HEK293 (cell line): ENCODE results near the gene TTYH2.

Source experiments
- CTCF ChIP-seq: fragments of 450-650 bp; formaldehyde crosslinking; IDR thresholded peaks from 2 replicates; pipeline ENCODE4 v1.5.1; 2016; ENCODE audit warnings: missing biosample characterization, missing genetic modification characterization
- FEZF1 ChIP-seq: fragments of 450-650 bp; formaldehyde crosslinking; IDR thresholded peaks from 2 replicates; pipeline ENCODE4 v1.5.1; 2016; ENCODE audit warnings: missing biosample characterization, missing genetic modification characterization
- REPIN1 ChIP-seq: fragments of 450-650 bp; formaldehyde crosslinking; IDR thresholded peaks from 2 replicates; pipeline ENCODE4 v1.5.1; 2017; ENCODE audit warnings: missing biosample characterization, missing genetic modification characterization, low read depth
- REST ChIP-seq: fragments of 450-650 bp; formaldehyde crosslinking; IDR thresholded peaks from 2 replicates; pipeline ENCODE4 v1.5.1; 2016; ENCODE audit warnings: missing biosample characterization, missing genetic modification characterization
- TSHZ1 ChIP-seq: fragments of 450-650 bp; formaldehyde crosslinking; IDR thresholded peaks from 2 replicates; pipeline ENCODE4 v1.5.1; 2016; ENCODE audit warnings: missing biosample characterization, missing genetic modification characterization, borderline replicate concordance
- WT1 ChIP-seq: fragments of 450-650 bp; formaldehyde crosslinking; IDR thresholded peaks from 2 replicates; pipeline ENCODE4 v1.5.1; 2016; ENCODE audit warnings: missing biosample characterization, missing genetic modification characterization
- ZBTB20 ChIP-seq: fragments of 450-650 bp; formaldehyde crosslinking; IDR thresholded peaks from 2 replicates; pipeline ENCODE4 v1.5.1; 2016; ENCODE audit warnings: missing biosample characterization, missing genetic modification characterization
- ZBTB44 ChIP-seq: fragments of 450-650 bp; IDR thresholded peaks from 2 replicates; pipeline ENCODE4 v1.5.1; 2018; ENCODE audit warnings: missing biosample characterization, mild to moderate bottlenecking, missing genetic modification characterization
- ZNF112 ChIP-seq: fragments of 450-650 bp; formaldehyde crosslinking; IDR thresholded peaks from 2 replicates; pipeline ENCODE4 v1.5.0; 2017; ENCODE audit warnings: missing biosample characterization, missing genetic modification characterization
- ZNF132 ChIP-seq: fragments of 450-650 bp; formaldehyde crosslinking; IDR thresholded peaks from 2 replicates; pipeline ENCODE4 v1.5.1; 2017; ENCODE audit warnings: missing biosample characterization, missing genetic modification characterization, borderline replicate concordance
- ZNF174 ChIP-seq: fragments of 450-650 bp; formaldehyde crosslinking; IDR thresholded peaks from 2 replicates; pipeline ENCODE4 v1.5.0; 2017; ENCODE audit warnings: missing biosample characterization, mild to moderate bottlenecking, missing genetic modification characterization
- ZNF23 ChIP-seq: fragments of 450-650 bp; formaldehyde crosslinking; IDR thresholded peaks from 2 replicates; pipeline ENCODE4 v1.5.1; 2016; ENCODE audit warnings: missing biosample characterization, missing genetic modification characterization, borderline replicate concordance
- ZNF391 ChIP-seq: fragments of 450-650 bp; formaldehyde crosslinking; IDR thresholded peaks from 2 replicates; pipeline ENCODE4 v1.5.1; 2016; ENCODE audit warnings: low read depth, missing biosample characterization, missing genetic modification characterization, borderline replicate concordance
- ZNF521 ChIP-seq: fragments of 450-650 bp; formaldehyde crosslinking; IDR thresholded peaks from 2 replicates; pipeline ENCODE4 v1.5.1; 2017; ENCODE audit warnings: missing biosample characterization, mild to moderate bottlenecking, missing genetic modification characterization
- ZNF571 ChIP-seq: fragments of 450-650 bp; formaldehyde crosslinking; IDR thresholded peaks from 2 replicates; pipeline ENCODE4 v1.5.0; 2017; ENCODE audit warnings: missing biosample characterization, missing genetic modification characterization
- ZNF580 ChIP-seq: fragments of 450-650 bp; formaldehyde crosslinking; IDR thresholded peaks from 2 replicates; pipeline ENCODE4 v1.5.1; 2016; ENCODE audit warnings: missing biosample characterization, missing genetic modification characterization
- ZNF645 ChIP-seq: fragments of 450-650 bp; formaldehyde crosslinking; IDR thresholded peaks from 2 replicates; pipeline ENCODE4; 2016; ENCODE audit warnings: missing biosample characterization, missing genetic modification characterization
- ZNF660 ChIP-seq: fragments of 450-650 bp; IDR thresholded peaks from 2 replicates; pipeline ENCODE4 v1.5.1; 2018; ENCODE audit warnings: missing biosample characterization, mild to moderate bottlenecking, missing genetic modification characterization
- ZNF776 ChIP-seq: fragments of 450-650 bp; formaldehyde crosslinking; IDR thresholded peaks from 2 replicates; pipeline ENCODE4 v1.5.0; 2017; ENCODE audit warnings: missing biosample characterization, missing genetic modification characterization, borderline replicate concordance
- ZNF792 ChIP-seq: fragments of 450-650 bp; formaldehyde crosslinking; IDR thresholded peaks from 2 replicates; pipeline ENCODE4 v1.5.1; 2016; ENCODE audit warnings: missing biosample characterization, missing genetic modification characterization
- ZSCAN18 ChIP-seq: fragments of 450-650 bp; formaldehyde crosslinking; IDR thresholded peaks from 2 replicates; pipeline ENCODE4 v1.5.1; 2016; ENCODE audit warnings: missing biosample characterization, missing genetic modification characterization
- ZSCAN30 ChIP-seq: fragments of 450-650 bp; IDR thresholded peaks from 2 replicates; pipeline ENCODE4 v1.5.1; 2018; ENCODE audit warnings: missing biosample characterization, mild to moderate bottlenecking, missing genetic modification characterization, moderate library complexity
- ZSCAN5A ChIP-seq: fragments of 450-650 bp; formaldehyde crosslinking; IDR thresholded peaks from 2 replicates; pipeline ENCODE4 v1.5.1; 2016; ENCODE audit warnings: missing biosample characterization, missing genetic modification characterization

TTYH2 gene

GRCh38 chr17:74210191-74211140 lies 2.9 kb upstream of the TTYH2 start (continued):
- TF ChIP-seq ZNF112 (tag by site-specific recombination) (no peak), TSHZ1 (tag by site-specific recombination) (peak; percentile 30), ZNF776 (tag by site-specific recombination) (no peak), FEZF1 (tag by site-specific recombination) (no peak), ZSCAN18 (tag by site-specific recombination) (no peak), ZNF571 (tag by site-specific recombination) (no peak), ZNF174 (tag by site-specific recombination) (no peak), ZSCAN30 (tag by site-specific recombination) (0 out of 2 replicates have a peak, but pooled peaks have one; percentile 6), CTCF (tag by site-specific recombination) (peak; percentile 93), ZNF645 (tag by site-specific recombination) (no peak), ZBTB20 (no peak), ZSCAN5A (no peak), ZNF23 (tag by site-specific recombination) (no peak), ZNF132 (tag by site-specific recombination) (no peak), ZNF580 (tag by site-specific recombination) (no peak), ZNF792 (tag by site-specific recombination) (no peak), ZNF660 (peak; percentile 50; the same call in 1 of the 2 replicates), REST (tag by site-specific recombination) (0 out of 2 replicates have a peak, but pooled peaks have one; percentile 7), ZNF391 (tag by site-specific recombination) (no peak), ZBTB44 (tag by site-specific recombination) (no peak), WT1 (0 out of 2 replicates have a peak, but pooled peaks have one; percentile 11), REPIN1 (tag by site-specific recombination) (no peak), ZNF521 (tag by site-specific recombination) (no peak)
